ENCODE results near the gene GCNT1.
"Not testable (repeated sequence)": the region's sequence is repeated elsewhere in the genome, so short reads cannot be mapped to it uniquely, and the experiment has no call there.

GCNT1 gene

GRCh38 chr9:76490249-76490990 lies 31.4 kb downstream of the GCNT1 start:
- no peak for DNase-seq (ENCODE audit: low read depth in 2 of 2)

GRCh38 chr9:76491056-76491455 lies 32.1 kb downstream of the GCNT1 start:
- not testable (repeated sequence) for DNase-seq (ENCODE audit: low read depth in 2 of 2)

GRCh38 chr9:76493496-76493895 lies 34.5 kb downstream of the GCNT1 start:
- DNase-seq (ENCODE audit: low read depth in 2 of 2) = not testable (repeated sequence)

GRCh38 chr9:76500061-76500460 lies 41.1 kb downstream of the GCNT1 start:
- DNase-seq (ENCODE audit: low read depth in 2 of 2) = no peak

- DNase-seq (ENCODE audit: low read depth in 2 of 2) = no peak
Observed at GRCh38 chr9:76502746-76503145, 43.8 kb downstream of the GCNT1 start.

GRCh38 chr9:76510041-76510440 lies 51.1 kb downstream of the GCNT1 start:
- no peak for DNase-seq (ENCODE audit: low read depth in 2 of 2)

- DNase-seq (ENCODE audit: low read depth in 2 of 2) = no peak
Observed at GRCh38 chr9:76510446-76510845, 51.5 kb downstream of the GCNT1 start.

- DNase-seq (ENCODE audit: low read depth in 2 of 2) = no peak
Observed at GRCh38 chr9:76512826-76513225, 53.8 kb downstream of the GCNT1 start.

GRCh38 chr9:76516350-76516749 lies 57.4 kb downstream of the GCNT1 start:
- DNase-seq (ENCODE audit: low read depth in 2 of 2) = no peak

- no peak for DNase-seq (ENCODE audit: low read depth in 2 of 2)
Observed at GRCh38 chr9:76516871-76517270, 57.9 kb downstream of the GCNT1 start.

- DNase-seq (ENCODE audit: low read depth in 2 of 2) = no peak
Observed at GRCh38 chr9:76519075-76519835, 60.3 kb downstream of the GCNT1 start.

GRCh38 chr9:76521244-76521681 lies 62.3 kb downstream of the GCNT1 start:
- DNase-seq (ENCODE audit: low read depth in 2 of 2) = no peak

GRCh38 chr9:76521906-76522305 lies 62.9 kb downstream of the GCNT1 start:
- no peak for DNase-seq (ENCODE audit: low read depth in 2 of 2)

GRCh38 chr9:76523617-76524200 lies 64.7 kb downstream of the GCNT1 start:
- DNase-seq (ENCODE audit: low read depth in 2 of 2) = not testable (repeated sequence)

- no peak for DNase-seq (ENCODE audit: low read depth in 2 of 2)
Observed at GRCh38 chr9:76525196-76525595, 66.2 kb downstream of the GCNT1 start.

- no peak for DNase-seq (ENCODE audit: low read depth in 2 of 2)
Observed at GRCh38 chr9:76526026-76526425, 67.0 kb downstream of the GCNT1 start.

GRCh38 chr9:76528056-76528455 lies 69.1 kb downstream of the GCNT1 start:
- DNase-seq (ENCODE audit: low read depth in 2 of 2) = no peak

- DNase-seq (ENCODE audit: low read depth in 2 of 2) = no peak
Observed at GRCh38 chr9:76528642-76529190, 69.7 kb downstream of the GCNT1 start.

- no peak for DNase-seq (ENCODE audit: low read depth in 2 of 2)
Observed at GRCh38 chr9:76529653-76530052, 70.7 kb downstream of the GCNT1 start.

- no peak for DNase-seq (ENCODE audit: low read depth in 2 of 2)
Observed at GRCh38 chr9:76530458-76531110, 71.6 kb downstream of the GCNT1 start.

GRCh38 chr9:76531231-76531780 lies 72.3 kb downstream of the GCNT1 start:
- DNase-seq (ENCODE audit: low read depth in 2 of 2) = no peak

- not testable (repeated sequence) for DNase-seq (ENCODE audit: low read depth in 2 of 2)
Observed at GRCh38 chr9:76532877-76533276, 73.9 kb downstream of the GCNT1 start.
